CD4-positive, alpha-beta T cell (primary cell): Measurements from ENCODE around the gene CPEB2. TPM values are rescaled to one million over a fixed set of nuclear protein-coding genes. Genes with fewer than 3 reads are reported as not detected.

ENCODE experiments used
- ATAC-seq: fragments of 200-7000 bp; cut with Tn5 transposase; one replicate; pipeline ENCODE4 v1.10.0; 2022; ENCODE audit warnings: mild to moderate bottlenecking; ENCODE audit not compliant: poor library complexity
- CTCF ChIA-PET: fragments of 350-600 bp; sonication (Branson Sonifier 250); formaldehyde crosslinking; loops from one replicate; lab custom pipeline; 2021; ENCODE audit warnings: antibody characterized with exemption, inconsistent platforms; lab: Charles Lee
- POLR2A ChIA-PET: fragments of 350-600 bp; sonication (Branson Sonifier 250); formaldehyde crosslinking; loops from one replicate; lab custom pipeline; 2021; ENCODE audit warnings: antibody characterized with exemption, inconsistent platforms; lab: Charles Lee
- DNase-seq, 14 experiments: peaks; one replicate each; pipeline ENCODE4 v3.0.0-alpha.2; 2013 to 2020; ENCODE audit warnings: mixed read lengths in 2 of 14
- H3K27ac ChIP-seq, 2 donors: one replicate each; pipeline versions ENCODE4 v1.5.1 to v1.7.0; 2013; ENCODE audit warnings: low read length in 2 of 2, low read depth in 1 of 2, mild to moderate bottlenecking in 1 of 2
- H3K27me3 ChIP-seq, 2 experiments: 1 replicate in 1 of 2; 2 replicates in 1 of 2; pipeline versions ENCODE4 v1.6.1 to v1.7.0; 2013; ENCODE audit warnings: low read length in 2 of 2, control low read depth in 1 of 2, mild to moderate bottlenecking in 1 of 2, moderate library complexity in 1 of 2; ENCODE audit not compliant: insufficient read depth in 2 of 2, control insufficient read depth in 1 of 2
- H3K36me3 ChIP-seq: one replicate; pipeline ENCODE4 v1.6.1; 2013; ENCODE audit warnings: low read length, control low read depth; ENCODE audit not compliant: insufficient read depth
- H3K4me1 ChIP-seq: one replicate; pipeline ENCODE4 v1.6.1; 2013; ENCODE audit warnings: low read length, control low read depth; ENCODE audit not compliant: insufficient read depth
- H3K4me3 ChIP-seq: one replicate; pipeline ENCODE4 v1.5.1; 2013; ENCODE audit warnings: mild to moderate bottlenecking, low read length, moderate library complexity
- H3K9me3 ChIP-seq, 2 experiments: 1 replicate in 1 of 2; 2 replicates in 1 of 2; pipeline versions ENCODE4 v1.6.1 to v1.7.0; 2013; ENCODE audit warnings: low read length in 2 of 2, mild to moderate bottlenecking in 2 of 2, control low read depth in 1 of 2, moderate library complexity in 1 of 2; ENCODE audit not compliant: control insufficient read depth in 1 of 2, insufficient read depth in 1 of 2
- H3K27ac Mint-ChIP-seq: one replicate; pipeline ENCODE4 v1.8.0; 2020; ENCODE audit warnings: mixed read lengths
- H3K27me3 Mint-ChIP-seq: one replicate; pipeline ENCODE4 v1.8.0; 2021; ENCODE audit warnings: mixed read lengths
- H3K36me3 Mint-ChIP-seq: one replicate; pipeline ENCODE4 v1.8.0; 2021; ENCODE audit warnings: low read depth, mixed read lengths
- H3K4me1 Mint-ChIP-seq: one replicate; pipeline ENCODE4 v1.8.0; 2021; ENCODE audit warnings: low read depth, mixed read lengths
- H3K4me3 Mint-ChIP-seq: one replicate; pipeline ENCODE4 v1.8.0; 2020; ENCODE audit warnings: mild to moderate bottlenecking, mixed read lengths
- H3K9me3 Mint-ChIP-seq: one replicate; pipeline ENCODE4 v1.8.0; 2020; ENCODE audit warnings: mixed read lengths
- intact Hi-C, 2 experiments: fragments of 100-400 bp; cut with DNase I in 1 of 2; cut with micrococcal nuclease in 1 of 2; formaldehyde crosslinking; loops; one replicate each; pipeline versions ENCODE4 v1.15.1 to v1.9.0; 2023 to 2025; cut with DNase I, micrococcal nuclease
- total RNA-seq, 174 experiments: library from RNA in 2 of 174; stranded (reverse) in 2 of 174; gene quantifications; one replicate each; pipeline ENCODE4 v1.2.3 and lab custom pipeline; 2021 to 2026
- TF ChIP-seq, protein P1 (sequence below): fragments of 200-600 bp; IDR thresholded peaks from one replicate; pipeline ENCODE4 v1.8.0; 2022; ENCODE audit warnings: antibody characterized with exemption, mild to moderate bottlenecking

CPEB2 gene
- total RNA-seq, 2 experiments from 2014 or later, result 26.4 to 27.0 TPM

DNA sequence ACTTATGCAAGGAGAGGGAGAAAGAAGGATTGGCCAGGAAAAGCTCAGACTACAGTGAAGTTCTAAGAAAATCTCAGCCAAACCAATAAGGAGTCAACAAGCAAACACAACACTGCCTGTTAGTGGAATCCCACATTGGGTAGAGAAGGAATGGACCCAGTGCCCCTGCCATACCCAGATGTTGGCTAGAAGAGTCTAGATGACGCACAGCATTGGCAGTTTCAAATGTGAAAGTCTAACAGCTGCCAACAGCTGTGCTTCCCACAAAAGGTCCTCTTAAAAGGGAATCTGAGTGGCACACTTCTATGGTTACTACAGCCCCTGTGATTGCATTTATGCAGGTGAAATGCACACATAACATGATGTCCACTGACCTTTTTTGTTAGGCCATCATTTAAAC is 37.2 kb upstream of the CPEB2 start:
- H3K27me3 Mint-ChIP-seq, result peaks cover 51% of the 10 kb centered on the region

DNA sequence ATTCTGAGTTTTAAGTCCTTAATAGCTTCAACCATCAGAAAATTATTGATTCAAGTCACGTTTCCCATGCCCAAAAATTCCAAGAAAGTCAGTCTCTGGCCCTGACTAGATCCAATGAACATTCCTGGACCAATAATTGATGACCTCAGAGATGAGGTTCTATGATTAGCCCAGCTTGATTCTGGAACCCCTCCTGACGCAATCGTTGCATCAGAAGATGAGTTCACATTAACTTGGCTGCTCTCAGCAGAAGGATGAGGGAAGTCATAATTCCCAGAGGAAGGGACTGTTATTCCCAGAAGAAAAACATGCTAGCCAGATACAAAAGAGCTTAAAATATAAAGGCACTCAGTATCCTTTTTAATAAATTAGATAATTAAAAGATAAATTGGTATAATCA is 34.3 kb upstream of the CPEB2 start:
- Mint-ChIP-seq H3K4me1 (no peaks in the 10 kb centered on the region), H3K27me3 (peaks cover 63% of the 10 kb centered on the region), H3K9me3 (peaks cover 2% of the 10 kb centered on the region), H3K4me3 (no peak overlapping the region), H3K36me3 (no peaks in the 10 kb centered on the region), H3K27ac (no peak overlapping the region)
- TF ChIP-seq, protein P1, sequence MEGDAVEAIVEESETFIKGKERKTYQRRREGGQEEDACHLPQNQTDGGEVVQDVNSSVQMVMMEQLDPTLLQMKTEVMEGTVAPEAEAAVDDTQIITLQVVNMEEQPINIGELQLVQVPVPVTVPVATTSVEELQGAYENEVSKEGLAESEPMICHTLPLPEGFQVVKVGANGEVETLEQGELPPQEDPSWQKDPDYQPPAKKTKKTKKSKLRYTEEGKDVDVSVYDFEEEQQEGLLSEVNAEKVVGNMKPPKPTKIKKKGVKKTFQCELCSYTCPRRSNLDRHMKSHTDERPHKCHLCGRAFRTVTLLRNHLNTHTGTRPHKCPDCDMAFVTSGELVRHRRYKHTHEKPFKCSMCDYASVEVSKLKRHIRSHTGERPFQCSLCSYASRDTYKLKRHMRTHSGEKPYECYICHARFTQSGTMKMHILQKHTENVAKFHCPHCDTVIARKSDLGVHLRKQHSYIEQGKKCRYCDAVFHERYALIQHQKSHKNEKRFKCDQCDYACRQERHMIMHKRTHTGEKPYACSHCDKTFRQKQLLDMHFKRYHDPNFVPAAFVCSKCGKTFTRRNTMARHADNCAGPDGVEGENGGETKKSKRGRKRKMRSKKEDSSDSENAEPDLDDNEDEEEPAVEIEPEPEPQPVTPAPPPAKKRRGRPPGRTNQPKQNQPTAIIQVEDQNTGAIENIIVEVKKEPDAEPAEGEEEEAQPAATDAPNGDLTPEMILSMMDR, result no peak
- no peak for DNase-seq
- Histone ChIP-seq H3K4me1 (no peaks in the 10 kb centered on the region), H3K9me3 (no peaks in the 10 kb centered on the region), H3K27me3 (peaks cover 0 to 4% of the 10 kb centered on the region in 2 experiments), H3K4me3 (no peak overlapping the region), H3K36me3 (no peaks in the 10 kb centered on the region), H3K27ac (no peak overlapping the region)
- intact Hi-C loops, result no loop called here
- POLR2A ChIA-PET, result no interaction called here
- no peak for ATAC-seq
- CTCF ChIA-PET, result no interaction called here

More for the DNA sequence above, 37.2 kb upstream of the CPEB2 start:
- Histone ChIP-seq H3K36me3 (no peaks in the 10 kb centered on the region), H3K9me3 (no peaks in the 10 kb centered on the region), H3K27ac (no peak overlapping the region), H3K4me1 (no peaks in the 10 kb centered on the region), H3K27me3 (peaks cover 0 to 4% of the 10 kb centered on the region in 2 experiments), H3K4me3 (no peak overlapping the region)
- H3K4me1 Mint-ChIP-seq, result no peaks in the 10 kb centered on the region
- ChIA-PET CTCF (no interaction called here), POLR2A (interaction anchor here (1.8 kb wide), 1 partner anchor 38 kb away, joined by 3 read pairs; no protein-coding TSS in a partner anchor)
- no peak overlapping the region for H3K4me3 Mint-ChIP-seq
- TF ChIP-seq, protein P1, result no peak
- no peak overlapping the region for H3K27ac Mint-ChIP-seq
- H3K9me3 Mint-ChIP-seq, result no peaks in the 10 kb centered on the region
- no peak for DNase-seq
- H3K36me3 Mint-ChIP-seq, result no peaks in the 10 kb centered on the region
- intact Hi-C loops, result no loop called here
- no peak for ATAC-seq

DNA sequence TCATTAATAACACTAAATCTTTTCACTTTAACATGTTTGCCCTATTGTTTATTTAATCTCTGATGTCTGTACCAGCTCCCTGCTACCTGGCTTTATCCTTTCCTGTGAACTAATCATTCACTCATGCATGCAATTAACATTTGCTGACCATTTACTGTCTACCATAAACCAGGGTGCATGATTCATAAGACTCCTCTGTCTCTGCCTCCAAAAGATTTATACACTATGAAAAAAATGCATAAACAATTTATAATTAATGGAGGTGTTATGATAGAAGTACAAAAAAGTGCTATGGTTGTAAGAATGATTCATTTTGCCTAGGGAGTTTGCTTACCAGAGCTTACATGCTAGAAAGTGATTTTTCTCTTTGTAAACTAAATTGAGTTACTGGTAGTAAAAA is 24.5 kb upstream of the CPEB2 start:
- Mint-ChIP-seq H3K4me1 (no peaks in the 10 kb centered on the region), H3K9me3 (no peaks in the 10 kb centered on the region), H3K27me3 (peaks cover 31% of the 10 kb centered on the region), H3K27ac (no peak overlapping the region), H3K4me3 (no peak overlapping the region), H3K36me3 (no peaks in the 10 kb centered on the region)
- Histone ChIP-seq H3K4me1 (no peaks in the 10 kb centered on the region), H3K4me3 (no peak overlapping the region), H3K27me3 (peaks cover 0 to 6% of the 10 kb centered on the region in 2 experiments), H3K9me3 (no peaks in the 10 kb centered on the region), H3K36me3 (no peaks in the 10 kb centered on the region), H3K27ac (no peak overlapping the region)
- intact Hi-C loops, result no loop called here
- POLR2A ChIA-PET, result no interaction called here
- CTCF ChIA-PET, result no interaction called here
- DNase-seq, result no peak
- TF ChIP-seq, protein P1, result no peak
- no peak for ATAC-seq
